PC-3 (cell line): ENCODE results near the gene LURAP1L. TPM values are rescaled to one million over a fixed set of nuclear protein-coding genes. Genes with fewer than 3 reads are reported as not detected.

Experiments
- ATAC-seq: fragments of 200-7000 bp; cut with Tn5 transposase; 2 replicates; pipeline ENCODE4 v1.9.1; 2020; ENCODE audit warnings: mild to moderate bottlenecking, moderate library complexity
- BruUV-seq: library from RNA; stranded (reverse); fragments of 400-500 nt; replicated peaks from 2 replicates; lab custom pipeline; 2021; lab: Mats Ljungman, UMichigan
- CTCF ChIA-PET: fragments of 300-600 bp; sonication (Branson Sonifier 250); formaldehyde crosslinking; loops from one replicate; lab custom pipeline; 2022; ENCODE audit warnings: antibody characterized with exemption; lab: Charles Lee
- POLR2A ChIA-PET: fragments of 300-600 bp; sonication (Branson Sonifier 250); formaldehyde crosslinking; loops from one replicate; lab custom pipeline; 2022; ENCODE audit warnings: antibody characterized with exemption; ENCODE audit not compliant: unreplicated experiment; lab: Charles Lee
- DNase-seq: peaks from one replicate; pipeline ENCODE4 v3.0.0-alpha.2; 2015
- H2AFZ ChIP-seq: fragments of 300-600 bp; sonication (generic); 2 replicates; pipeline ENCODE4 v1.6.0; 2016; ENCODE audit warnings: antibody characterized with exemption, low read length
- H3F3A ChIP-seq: fragments of 300-600 bp; sonication (generic); one replicate; pipeline ENCODE4 v1.6.0; 2017; ENCODE audit warnings: antibody characterized with exemption, low read length, control low read depth, mild to moderate bottlenecking; ENCODE audit not compliant: unreplicated experiment
- H3K27ac ChIP-seq: fragments of 300-600 bp; sonication (generic); 2 replicates; pipeline ENCODE4 v1.5.1; 2016; ENCODE audit warnings: mild to moderate bottlenecking, low read length
- H3K27me3 ChIP-seq: fragments of 300-600 bp; sonication (generic); 2 replicates; pipeline ENCODE4 v1.6.1; 2016; ENCODE audit warnings: low read length, mixed read lengths
- H3K36me3 ChIP-seq: fragments of 300-600 bp; sonication (generic); 2 replicates; pipeline ENCODE4 v1.6.1; 2016; ENCODE audit warnings: low read depth, mixed run types, low read length, mixed read lengths
- H3K4me1 ChIP-seq: fragments of 300-600 bp; sonication (generic); 2 replicates; pipeline ENCODE4 v1.5.1; 2016; ENCODE audit warnings: low read length; ENCODE audit not compliant: insufficient read depth
- H3K4me2 ChIP-seq: fragments of 300-600 bp; sonication (generic); 2 replicates; pipeline ENCODE4 v1.6.0; 2016; ENCODE audit warnings: low read length
- H3K4me3 ChIP-seq: fragments of 300-600 bp; sonication (generic); 2 replicates; pipeline ENCODE4 v1.5.1; 2016; ENCODE audit warnings: mild to moderate bottlenecking, low read length, mixed read lengths
- H3K79me2 ChIP-seq: fragments of 300-600 bp; sonication (generic); 2 replicates; pipeline ENCODE4 v1.6.1; 2017; ENCODE audit warnings: low read length, mixed read lengths
- H3K9ac ChIP-seq: fragments of 300-600 bp; sonication (generic); 2 replicates; pipeline ENCODE4 v1.6.0; 2016; ENCODE audit warnings: mild to moderate bottlenecking, low read length
- H3K9me2 ChIP-seq: fragments of 300-600 bp; sonication (generic); replicated peaks from 2 replicates; pipeline ENCODE4 v1.6.1; 2016; ENCODE audit warnings: mixed run types, low read length, mixed read lengths
- H3K9me3 ChIP-seq: fragments of 300-600 bp; sonication (generic); 2 replicates; pipeline ENCODE4 v1.6.1; 2016; ENCODE audit warnings: low read length, mixed read lengths
- H4K20me1 ChIP-seq: fragments of 300-600 bp; sonication (generic); 2 replicates; pipeline ENCODE4 v1.6.1; 2016; ENCODE audit warnings: low read length, mixed read lengths
- CTCF ChIP-seq: fragments of 300-600 bp; sonication (generic); conservative IDR thresholded peaks from 2 replicates; pipeline ENCODE4 v1.5.1; 2017; ENCODE audit warnings: antibody characterized with exemption, low read depth, mild to moderate bottlenecking, low read length
- EZH2 ChIP-seq: fragments of 300-600 bp; sonication (generic); IDR thresholded peaks from one replicate; pipeline ENCODE4 v1.6.1; 2017; ENCODE audit warnings: antibody characterized with exemption, mild to moderate bottlenecking, low read length; ENCODE audit not compliant: unreplicated experiment
- EZH2phosphoT487 ChIP-seq: fragments of 300-600 bp; sonication (generic); IDR thresholded peaks from 2 replicates; pipeline ENCODE4 v1.6.1; 2018; ENCODE audit warnings: mild to moderate bottlenecking, antibody characterized with exemption, low read length, borderline replicate concordance
- intact Hi-C: fragments of 100-400 bp; cut with micrococcal nuclease; formaldehyde crosslinking; loops from 2 replicates; pipeline ENCODE4 v1.9.0; 2023
- total RNA-seq: library from RNA; depleted of rRNA; stranded (reverse); fragments of >200 nt; gene quantifications from 2 replicates; pipeline ENCODE4 v1.2.3, GENCODE V29; 2014

Gene LURAP1L
- total RNA-seq, 1 experiment from 2014 or later: 16.4 TPM

GRCh38 chr9:12818431-12819000 lies 43.7 kb downstream of the LURAP1L start:
- TF ChIP-seq EZH2phosphoT487 (no peak), EZH2 (no peak), CTCF (no peak; the same call in 1 of the 2 replicates)
- no peaks in the 10 kb centered on the region for H3K79me2 ChIP-seq
- peak overlapping the region; percentile 100 for H3K27ac ChIP-seq
- peak overlapping the region; percentile 4; the same call in 1 of the 2 replicates for H3K4me3 ChIP-seq
- H3K9ac ChIP-seq: peak overlapping the region; percentile 91
- H3K36me3 ChIP-seq: no peaks in the 10 kb centered on the region
- no peaks in the 10 kb centered on the region for H3K9me3 ChIP-seq
- H3K4me2 ChIP-seq: peak overlapping the region; percentile 67
- H3K27me3 ChIP-seq: no peaks in the 10 kb centered on the region
- H4K20me1 ChIP-seq: no peaks in the 10 kb centered on the region
- intact Hi-C loops: no loop called here
- H3K4me1 ChIP-seq: peaks cover 58% of the 10 kb centered on the region
- ChIA-PET CTCF (interaction anchor here (0.6 to 1.8 kb wide), 5 partner anchors 42 to 270 kb away, joined by 6 to 17 read pairs (median 9); no protein-coding TSS in a partner anchor), POLR2A (interaction anchor here (0.5 to 2.3 kb wide), 5 partner anchors 9 to 1658 kb away, joined by 3 to 48 read pairs (median 11); partner anchors contain the start of gene LURAP1L)
- BruUV-seq: no TSS peak
- no peaks in the 10 kb centered on the region for H3K9me2 ChIP-seq
- peak; percentile 3; the same call in 1 of the 2 replicates for ATAC-seq
- no peak overlapping the region for H2AFZ ChIP-seq
- peak; percentile 48 for DNase-seq
- no peaks in the 10 kb centered on the region for H3F3A ChIP-seq

- H3K27me3 ChIP-seq: no peaks in the 10 kb centered on the region
- H4K20me1 ChIP-seq: no peaks in the 10 kb centered on the region
- ATAC-seq (no peak), DNase-seq (peak; percentile 49)
- peaks cover 49% of the 10 kb centered on the region for H3K4me1 ChIP-seq
- intact Hi-C loops: no loop called here
- ChIA-PET CTCF (no interaction called here), POLR2A (no interaction called here)
- H3K36me3 ChIP-seq: no peaks in the 10 kb centered on the region
- H3K9me3 ChIP-seq: no peaks in the 10 kb centered on the region
- no peaks in the 10 kb centered on the region for H3K79me2 ChIP-seq
- no peak overlapping the region for H3K4me3 ChIP-seq
- peak overlapping the region; percentile 91 for H3K9ac ChIP-seq
- no peaks in the 10 kb centered on the region for H3K9me2 ChIP-seq
- no peak for TF ChIP-seq EZH2
- TF ChIP-seq CTCF: peak; percentile 55
- peak overlapping the region; percentile 67; the same call in 1 of the 2 replicates for H3K4me2 ChIP-seq
- H3K27ac ChIP-seq: peak overlapping the region; percentile 100
- no peak overlapping the region for H2AFZ ChIP-seq
- BruUV-seq: no TSS peak
- H3F3A ChIP-seq: no peaks in the 10 kb centered on the region
Measured at GRCh38 chr9:12819436-12820185, 44.8 kb downstream of the LURAP1L start.
